Common myeloid progenitor, CD34-positive (primary cell): ENCODE data around the gene SLC37A3.

ENCODE experiments used
- CTCF ChIA-PET: fragments of 350-600 bp; sonication (Branson Sonifier 250); formaldehyde crosslinking; loops from one replicate; lab custom pipeline; 2021; ENCODE audit warnings: antibody characterized with exemption; lab: Charles Lee
- POLR2A ChIA-PET: fragments of 350-600 bp; sonication (Branson Sonifier 250); formaldehyde crosslinking; loops from one replicate; lab custom pipeline; 2021; ENCODE audit warnings: antibody characterized with exemption; lab: Charles Lee
- DNase-seq, 3 donors: peaks; one replicate each; pipeline versions ENCODE4 v3.0.0 to v3.0.0-alpha.2; 2013
- H3K27ac ChIP-seq, 2 experiments: 1 replicate in 1 of 2; 2 replicates in 1 of 2; pipeline ENCODE4 v1.7.0; 2013; ENCODE audit warnings: inconsistent platforms in 2 of 2, low read length in 2 of 2, mild to moderate bottlenecking in 2 of 2, low read depth in 1 of 2, moderate library complexity in 1 of 2; ENCODE audit not compliant: severe bottlenecking in 2 of 2, insufficient read depth in 1 of 2, poor library complexity in 1 of 2
- H3K27me3 ChIP-seq, 5 experiments: replicated peaks in 2 of 5; 1 replicate in 3 of 5; 2 replicates in 2 of 5; pipeline versions ENCODE4 v1.6.1 to v1.7.0; 2013; ENCODE audit warnings: low read length in 4 of 5, mild to moderate bottlenecking in 2 of 5, moderate library complexity in 2 of 5, inconsistent platforms in 1 of 5; ENCODE audit not compliant: insufficient read depth in 5 of 5, control insufficient read depth in 4 of 5
- H3K36me3 ChIP-seq, 4 experiments: 1 replicate in 2 of 4; 2 replicates in 2 of 4; pipeline versions ENCODE4 v1.6.1 to v1.7.0; 2013; ENCODE audit warnings: low read length in 3 of 4, control low read depth in 1 of 4, mild to moderate bottlenecking in 1 of 4; ENCODE audit not compliant: control insufficient read depth in 4 of 4, insufficient read depth in 4 of 4
- H3K4me1 ChIP-seq, 4 experiments: 1 replicate in 3 of 4; 2 replicates in 1 of 4; pipeline versions ENCODE4 v1.6.1 to v1.7.1; 2013; ENCODE audit warnings: low read length in 3 of 4, mild to moderate bottlenecking in 3 of 4, control low read depth in 1 of 4, inconsistent platforms in 1 of 4, moderate library complexity in 1 of 4; ENCODE audit not compliant: control insufficient read depth in 4 of 4, insufficient read depth in 4 of 4; ENCODE audit errors: control extremely low read depth in 1 of 4
- H3K4me3 ChIP-seq, 7 experiments: 1 replicate in 4 of 7; 2 replicates in 3 of 7; pipeline versions ENCODE4 v1.5.1 to v1.7.0; 2013; ENCODE audit warnings: mild to moderate bottlenecking in 7 of 7, low read length in 6 of 7, moderate library complexity in 6 of 7, inconsistent platforms in 2 of 7, low read depth in 2 of 7, control low read depth in 1 of 7; ENCODE audit not compliant: insufficient read depth in 4 of 7, control insufficient read depth in 1 of 7; ENCODE audit errors: extremely low read depth in 1 of 7
- H3K9me3 ChIP-seq, 5 experiments: 1 replicate in 4 of 5; 2 replicates in 1 of 5; pipeline versions ENCODE4 v1.6.1 to v1.7.1; 2013; ENCODE audit warnings: low read length in 4 of 5, mild to moderate bottlenecking in 2 of 5, inconsistent platforms in 1 of 5, low read depth in 1 of 5, moderate library complexity in 1 of 5; ENCODE audit not compliant: control insufficient read depth in 4 of 5, insufficient read depth in 2 of 5; ENCODE audit errors: control extremely low read depth in 1 of 5
- WGBS: methylation state at CpG from one replicate; pipeline ENCODE4 v1.1.5; 2013; ENCODE audit not compliant: insufficient coverage; 5-methylcytosine and 5-hydroxymethylcytosine counted together

Gene SLC37A3

DNA sequence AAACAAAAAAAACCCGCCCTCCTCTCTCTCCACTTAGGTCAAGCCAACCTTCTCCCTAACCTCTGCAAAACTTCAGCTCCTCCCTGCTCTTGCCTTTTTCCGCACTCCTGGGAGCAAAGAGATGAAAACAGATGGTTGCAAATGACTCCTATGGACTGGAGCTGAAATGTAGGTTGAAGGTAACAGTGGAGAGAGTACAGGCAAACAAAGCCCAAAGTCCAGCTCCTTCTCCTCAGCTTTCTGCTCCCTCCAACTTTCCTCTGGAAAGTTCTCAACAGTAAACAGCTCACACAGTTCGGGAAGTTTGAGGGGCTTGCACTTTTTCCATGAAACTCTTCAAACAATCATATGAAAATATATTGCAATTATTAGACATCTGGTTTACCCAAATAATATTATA, 90.3 kb downstream of the SLC37A3 start:
- CTCF ChIA-PET = interaction anchor here (1.3 to 1.8 kb wide), 4 partner anchors 18 to 188 kb away, joined by 3 to 9 read pairs (median 4); no protein-coding TSS in a partner anchor

DNA sequence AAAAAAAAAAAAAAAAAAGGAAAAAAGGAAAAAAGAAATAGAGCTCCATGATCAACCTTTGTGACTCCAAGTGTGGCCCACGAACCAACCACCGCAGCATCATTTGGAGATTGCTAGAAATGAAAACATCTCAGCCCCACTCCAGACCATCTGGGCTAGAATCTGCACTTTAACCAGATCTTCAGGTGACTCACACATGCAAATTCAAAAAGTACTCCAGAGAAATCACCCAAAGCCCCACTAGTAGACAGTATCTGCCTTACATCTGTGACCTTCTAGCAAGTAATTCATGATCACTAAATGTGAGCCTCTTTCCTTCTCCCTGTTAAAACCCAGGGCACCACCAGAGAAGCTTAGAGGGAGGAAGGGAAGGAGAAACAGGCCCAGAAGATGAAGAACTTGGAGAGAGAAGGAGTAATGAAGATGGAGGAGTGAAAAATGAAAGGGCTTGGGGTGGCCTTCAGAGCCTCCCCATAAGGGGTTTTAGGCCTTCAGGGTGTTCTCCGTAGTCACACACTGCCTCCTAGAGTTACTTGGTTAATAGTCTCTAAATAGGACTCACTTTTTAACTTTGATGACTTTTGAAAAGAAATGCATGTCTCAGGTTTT, 94.0 kb downstream of the SLC37A3 start:
- 89% methylated on average over 3 of the region's 3 CpGs for WGBS
- H3K27me3 ChIP-seq = no peaks in the 10 kb centered on the region
- H3K9me3 ChIP-seq = no peaks in the 10 kb centered on the region
- H3K36me3 ChIP-seq = no peaks in the 10 kb centered on the region
- H3K4me3 ChIP-seq = no peak overlapping the region
- CTCF ChIA-PET = interaction anchor here (0.7 to 3.1 kb wide), 24 partner anchors 9 to 301 kb away, joined by 3 to 16 read pairs (median 5); partner anchors contain the start of gene KDM7A
- peak; percentile 61 to 84 (median 80) for DNase-seq
- no peak overlapping the region for H3K27ac ChIP-seq
- POLR2A ChIA-PET = interaction anchor here (0.6 kb wide), 1 partner anchor 239 kb away, joined by 3 read pairs; no protein-coding TSS in a partner anchor
- no peaks in the 10 kb centered on the region for H3K4me1 ChIP-seq

More for the DNA sequence above, 90.3 kb downstream of the SLC37A3 start:
- no CpG with 5 or more reads among the region's 3 CpGs for WGBS
- no peak for DNase-seq
- POLR2A ChIA-PET = no interaction called here
- Histone ChIP-seq H3K36me3 (no peaks in the 10 kb centered on the region), H3K27me3 (no peaks in the 10 kb centered on the region), H3K27ac (no peak overlapping the region), H3K4me1 (peaks cover 0 to 2% (median 0%) of the 10 kb centered on the region in 4 experiments), H3K9me3 (peaks cover 0 to 10% (median 0%) of the 10 kb centered on the region in 5 experiments), H3K4me3 (no peak overlapping the region)

DNA sequence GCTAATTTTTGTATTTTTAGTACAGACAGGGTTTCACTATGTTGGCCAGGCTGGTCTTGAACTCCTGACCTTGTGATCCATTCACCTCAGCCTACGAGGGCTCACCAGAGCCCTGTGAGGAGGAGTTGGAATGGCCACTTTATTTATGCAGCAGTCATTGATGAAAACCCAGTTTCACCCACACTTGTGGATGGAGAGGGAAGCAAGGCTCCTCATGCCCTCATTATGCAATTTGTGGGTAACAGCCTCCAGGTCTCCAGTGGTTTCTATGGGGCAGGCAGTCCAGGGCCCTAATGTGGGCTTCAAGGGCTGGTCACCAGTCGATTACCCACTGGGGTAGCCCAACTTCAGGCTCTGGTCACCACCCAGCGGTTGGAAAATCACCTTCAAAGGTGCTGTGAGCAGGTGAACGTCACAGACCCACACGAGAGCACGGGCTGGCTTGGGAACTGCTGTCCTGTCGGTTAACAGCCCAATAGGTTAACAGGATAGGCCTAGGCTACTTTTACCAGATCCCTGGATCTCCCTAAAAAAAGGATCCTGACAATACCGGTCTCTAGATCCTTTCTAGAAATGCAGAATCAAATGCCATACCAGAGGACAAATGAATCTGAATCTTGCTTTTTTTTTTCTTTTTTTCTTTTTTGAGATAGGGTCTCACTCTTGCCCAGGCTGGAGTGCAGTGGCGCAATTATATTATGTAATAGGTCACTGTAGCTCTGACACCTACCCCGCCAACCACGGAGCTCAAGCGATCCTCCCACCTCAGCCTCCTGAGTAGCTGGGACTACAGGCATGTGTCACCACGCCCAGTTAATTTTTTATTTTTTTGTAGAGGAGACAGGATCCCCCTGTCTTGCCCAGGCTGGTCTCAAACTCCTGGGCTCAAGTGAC, 97.8 kb downstream of the SLC37A3 start:
- CTCF ChIA-PET = no interaction called here
- Histone ChIP-seq H3K36me3 (no peaks in the 10 kb centered on the region), H3K27me3 (no peaks in the 10 kb centered on the region), H3K4me3 (no peak overlapping the region), H3K4me1 (no peaks in the 10 kb centered on the region), H3K9me3 (no peaks in the 10 kb centered on the region), H3K27ac (no peak overlapping the region)
- POLR2A ChIA-PET = no interaction called here
- no peak for DNase-seq
- WGBS = 93% methylated on average over 12 of the region's 13 CpGs

DNA sequence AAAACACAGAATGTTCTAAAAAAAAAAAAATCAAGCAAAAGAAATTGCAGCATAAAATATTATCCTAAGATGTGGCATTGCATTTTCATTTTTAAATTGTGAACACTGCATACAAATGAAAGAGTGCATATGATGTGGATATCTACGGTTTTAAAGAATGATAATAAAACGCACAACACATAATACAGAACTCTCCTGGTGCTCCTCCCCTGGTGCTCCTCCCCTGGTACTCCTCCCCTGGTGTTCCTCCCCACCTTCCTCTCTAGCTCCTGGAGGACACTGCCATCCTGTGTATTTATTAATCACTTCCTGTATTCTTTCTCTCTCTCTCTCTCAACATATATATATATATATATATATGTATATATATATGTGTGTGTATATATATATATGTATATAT, 100.1 kb downstream of the SLC37A3 start:
- no peak for DNase-seq
- POLR2A ChIA-PET = interaction anchor here (0.5 kb wide), 1 partner anchor 85 kb away, joined by 3 read pairs; no protein-coding TSS in a partner anchor
- WGBS = no CpG with 5 or more reads among the region's 2 CpGs
- no peaks in the 10 kb centered on the region for H3K27me3 ChIP-seq
- no peaks in the 10 kb centered on the region for H3K9me3 ChIP-seq
- no peaks in the 10 kb centered on the region for H3K36me3 ChIP-seq
- H3K4me3 ChIP-seq = no peak overlapping the region
- CTCF ChIA-PET = no interaction called here
- H3K4me1 ChIP-seq = no peaks in the 10 kb centered on the region
- H3K27ac ChIP-seq = no peak overlapping the region

DNA sequence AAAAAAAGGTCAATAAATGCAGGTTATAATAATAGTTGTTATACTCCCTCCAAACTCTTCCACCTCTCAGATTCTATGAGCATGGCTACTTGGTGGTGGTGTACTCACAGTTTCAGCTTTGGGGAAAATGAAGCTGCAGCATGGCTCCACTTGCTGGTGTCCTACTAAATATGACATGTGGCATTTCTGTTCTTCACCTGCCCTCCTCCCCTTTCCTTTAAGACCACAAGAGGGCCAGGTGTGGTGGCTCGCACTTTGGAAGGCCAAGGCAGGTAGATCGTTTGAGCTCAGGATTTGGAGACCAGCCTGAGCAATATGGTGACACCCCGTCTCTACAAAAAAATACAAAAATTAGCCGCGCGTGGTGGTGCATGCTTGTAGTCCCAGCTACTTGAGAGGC, 101.1 kb downstream of the SLC37A3 start:
- WGBS = 100% methylated on average over 6 of the region's 6 CpGs
- ChIA-PET CTCF (interaction anchor here (1.5 kb wide), 1 partner anchor 44 kb away, joined by 4 read pairs; no protein-coding TSS in a partner anchor), POLR2A (no interaction called here)
- Histone ChIP-seq H3K36me3 (no peaks in the 10 kb centered on the region), H3K9me3 (no peaks in the 10 kb centered on the region), H3K27me3 (no peaks in the 10 kb centered on the region), H3K4me3 (no peak overlapping the region), H3K27ac (no peak overlapping the region), H3K4me1 (no peaks in the 10 kb centered on the region)
- DNase-seq = no peak

DNA sequence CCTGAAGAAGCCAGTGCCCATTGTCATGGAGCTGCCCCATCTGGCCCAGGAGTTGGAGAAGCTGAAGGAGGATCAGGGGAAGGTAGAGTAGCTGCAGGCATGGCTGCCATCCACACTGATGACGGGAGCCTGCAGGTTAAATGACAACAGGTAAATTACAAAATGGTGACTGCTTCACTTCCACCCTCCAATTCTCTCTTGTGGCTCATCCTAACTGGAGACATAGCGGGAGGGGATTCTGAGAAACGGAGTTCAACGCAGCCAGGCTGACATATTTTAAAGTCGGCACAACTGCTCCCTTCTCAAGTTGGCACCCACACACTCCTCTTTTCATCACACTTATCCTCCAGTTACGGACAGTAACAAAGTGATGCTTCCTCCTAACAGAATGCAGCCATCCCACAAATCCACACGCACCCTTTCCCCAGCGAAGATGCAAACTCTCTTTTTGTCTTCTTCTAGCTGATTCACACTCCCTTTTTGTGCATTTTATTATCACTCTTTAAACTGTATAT, 103.0 kb downstream of the SLC37A3 start:
- DNase-seq = no peak
- Histone ChIP-seq H3K27me3 (no peaks in the 10 kb centered on the region), H3K4me1 (no peaks in the 10 kb centered on the region), H3K27ac (no peak overlapping the region), H3K9me3 (no peaks in the 10 kb centered on the region), H3K4me3 (no peak overlapping the region), H3K36me3 (no peaks in the 10 kb centered on the region)
- CTCF ChIA-PET = interaction anchor here (2.0 to 2.5 kb wide), 2 partner anchors 9 to 30 kb away, joined by 6 to 11 read pairs; no protein-coding TSS in a partner anchor
- POLR2A ChIA-PET = no interaction called here
- WGBS = 97% methylated on average over 6 of the region's 8 CpGs
